Chondrocyte (in vitro differentiated cells): ENCODE measurements around the gene OPALIN. TPM values are rescaled to one million over a fixed set of nuclear protein-coding genes. Genes with fewer than 3 reads are reported as not detected.
A peak's percentile ranks its signal among the peaks of the same experiment; 100 is the strongest.

Experiments used
- DNase-seq: peaks from one replicate; pipeline ENCODE4 v3.0.0; 2021; ENCODE audit warnings: mixed read lengths, low spot score
- H3K27ac Mint-ChIP-seq: one replicate; pipeline ENCODE4 v1.8.0; 2021; ENCODE audit warnings: mild to moderate bottlenecking, moderate library complexity, mixed read lengths; ENCODE audit not compliant: unreplicated experiment
- H3K27me3 Mint-ChIP-seq: 2 replicates; pipeline ENCODE4 v1.8.0; 2021; ENCODE audit warnings: low read depth, mixed read lengths
- H3K36me3 Mint-ChIP-seq: 2 replicates; pipeline ENCODE4 v1.8.0; 2021; ENCODE audit warnings: low read depth, mixed read lengths
- H3K4me1 Mint-ChIP-seq: 2 replicates; pipeline ENCODE4 v1.8.0; 2021; ENCODE audit warnings: low read depth, mild to moderate bottlenecking, mixed read lengths
- H3K4me3 Mint-ChIP-seq: one replicate; pipeline ENCODE4 v1.8.0; 2021; ENCODE audit warnings: mild to moderate bottlenecking, moderate library complexity, mixed read lengths; ENCODE audit not compliant: unreplicated experiment
- H3K9me3 Mint-ChIP-seq: 2 replicates; pipeline ENCODE4 v1.8.0; 2021; ENCODE audit warnings: low read depth, mixed read lengths
- CTCF ChIP-seq: fragments of 200-600 bp; sonication (generic); IDR thresholded peaks from 2 replicates; pipeline ENCODE4 v1.5.0; 2021; ENCODE audit warnings: antibody characterized with exemption, mild to moderate bottlenecking, moderate library complexity
- total RNA-seq: library from RNA; stranded (reverse); gene quantifications from 3 replicates; pipeline ENCODE4 v1.2.1, GENCODE V29; 2021

Gene OPALIN
- total RNA-seq, 1 donor from 2014 or later: not detected

- Mint-ChIP-seq H3K4me1 (peaks cover 15% of the 10 kb centered on the region), H3K9me3 (no peaks in the 10 kb centered on the region), H3K4me3 (peak overlapping the region; percentile 77), H3K27me3 (peaks cover 7% of the 10 kb centered on the region), H3K36me3 (no peaks in the 10 kb centered on the region), H3K27ac (no peak overlapping the region)
- no peak for DNase-seq
- TF ChIP-seq CTCF: no peak
These were observed 15.8 kb upstream of the OPALIN start for GRCh38 chr10:96374639-96374984.

GRCh38 chr10:96374004-96374403 is 15.2 kb upstream of the OPALIN start:
- H3K36me3 Mint-ChIP-seq: no peaks in the 10 kb centered on the region
- no peak overlapping the region for H3K4me3 Mint-ChIP-seq
- peaks cover 7% of the 10 kb centered on the region for H3K27me3 Mint-ChIP-seq

GRCh38 chr10:96371356-96371755 is 12.6 kb upstream of the OPALIN start:
- peaks cover 2% of the 10 kb centered on the region for H3K27me3 Mint-ChIP-seq
- no peak overlapping the region for H3K4me3 Mint-ChIP-seq
- H3K9me3 Mint-ChIP-seq: no peaks in the 10 kb centered on the region
- no peak for TF ChIP-seq CTCF
- H3K27ac Mint-ChIP-seq: no peak overlapping the region
- no peak for DNase-seq
- H3K36me3 Mint-ChIP-seq: no peaks in the 10 kb centered on the region
- H3K4me1 Mint-ChIP-seq: peaks cover 15% of the 10 kb centered on the region

More at GRCh38 chr10:96374004-96374403, 15.2 kb upstream of the OPALIN start:
- Mint-ChIP-seq H3K27ac (no peak overlapping the region), H3K9me3 (no peaks in the 10 kb centered on the region), H3K4me1 (peaks cover 15% of the 10 kb centered on the region)
- DNase-seq: no peak
- TF ChIP-seq CTCF: no peak

- H3K9me3 Mint-ChIP-seq: no peaks in the 10 kb centered on the region
- DNase-seq: no peak
- peaks cover 19% of the 10 kb centered on the region for H3K4me1 Mint-ChIP-seq
- H3K4me3 Mint-ChIP-seq: no peak overlapping the region
- H3K27ac Mint-ChIP-seq: no peak overlapping the region
- TF ChIP-seq CTCF: peak; percentile 87
- no peaks in the 10 kb centered on the region for H3K36me3 Mint-ChIP-seq
- peaks cover 2% of the 10 kb centered on the region for H3K27me3 Mint-ChIP-seq
These were observed 11.9 kb upstream of the OPALIN start for GRCh38 chr10:96370584-96371157.

GRCh38 chr10:96369890-96370583 is 11.2 kb upstream of the OPALIN start:
- Mint-ChIP-seq H3K4me3 (no peak overlapping the region), H3K27ac (no peak overlapping the region), H3K4me1 (peaks cover 15% of the 10 kb centered on the region), H3K9me3 (no peaks in the 10 kb centered on the region), H3K27me3 (no peaks in the 10 kb centered on the region), H3K36me3 (no peaks in the 10 kb centered on the region)
- no peak for TF ChIP-seq CTCF
- DNase-seq: no peak
